H9 (cell line): Measurements from ENCODE around the gene MRPL37. TPM values are rescaled to one million over a fixed set of nuclear protein-coding genes. Genes with fewer than 3 reads are reported as not detected.

Experiments used
- DNase-seq: peaks from one replicate; pipeline ENCODE4 v3.0.0-alpha.2; 2017
- H2AFZ ChIP-seq: one replicate; pipeline ENCODE4 v1.6.1; 2013; ENCODE audit warnings: mild to moderate bottlenecking, low read length, control low read depth, moderate library complexity
- H2AK5ac ChIP-seq: 2 replicates; pipeline ENCODE4 v1.6.1; 2013; ENCODE audit warnings: low read length, control low read depth, mixed read lengths; ENCODE audit not compliant: insufficient read length
- H2BK120ac ChIP-seq: one replicate; pipeline ENCODE4 v1.6.1; 2013; ENCODE audit warnings: low read depth, mild to moderate bottlenecking, low read length, control low read depth, inconsistent platforms; ENCODE audit not compliant: poor library complexity, severe bottlenecking
- H2BK12ac ChIP-seq: 2 replicates; pipeline ENCODE4 v1.6.1; 2013; ENCODE audit warnings: low read length, control low read depth, mixed read lengths, low read depth; ENCODE audit not compliant: insufficient read length
- H2BK15ac ChIP-seq: 2 replicates; pipeline ENCODE4 v1.6.1; 2013; ENCODE audit warnings: low read depth, low read length, control low read depth
- H2BK20ac ChIP-seq: one replicate; pipeline ENCODE4 v1.6.1; 2013; ENCODE audit warnings: low read depth, mild to moderate bottlenecking, low read length, control low read depth, inconsistent platforms; ENCODE audit not compliant: poor library complexity, severe bottlenecking
- H2BK5ac ChIP-seq: 2 replicates; pipeline ENCODE4 v1.6.1; 2013; ENCODE audit warnings: low read length, control low read depth, mixed read lengths; ENCODE audit not compliant: insufficient read length
- H3K14ac ChIP-seq: 2 replicates; pipeline ENCODE4 v1.6.1; 2013; ENCODE audit warnings: low read length, control low read depth; ENCODE audit not compliant: insufficient read depth
- H3K18ac ChIP-seq: 2 replicates; pipeline ENCODE4 v1.6.1; 2013; ENCODE audit warnings: low read depth, mild to moderate bottlenecking, mixed read lengths, low read length, control low read depth; ENCODE audit not compliant: insufficient read length
- H3K23ac ChIP-seq: 2 replicates; pipeline ENCODE4 v1.6.1; 2013; ENCODE audit warnings: low read length, control low read depth, mixed read lengths, low read depth; ENCODE audit not compliant: insufficient read length
- H3K23me2 ChIP-seq: 2 replicates; pipeline ENCODE4 v1.6.1; 2013; ENCODE audit warnings: low read depth, mild to moderate bottlenecking, mixed read lengths, low read length, control low read depth; ENCODE audit not compliant: insufficient read length, poor library complexity, severe bottlenecking
- H3K27ac ChIP-seq: 2 replicates; pipeline ENCODE4 v1.5.1; 2013; ENCODE audit warnings: low read length, control low read depth, mixed read lengths, low read depth; ENCODE audit not compliant: insufficient read length
- H3K27me3 ChIP-seq: 2 replicates; pipeline ENCODE4 v1.6.1; 2013; ENCODE audit warnings: low read length, control low read depth, inconsistent platforms; ENCODE audit not compliant: insufficient read depth
- H3K4ac ChIP-seq: 2 replicates; pipeline ENCODE4 v1.6.1; 2013; ENCODE audit warnings: low read depth, mild to moderate bottlenecking, control low read depth, inconsistent platforms, low read length, moderate library complexity
- H3K4me1 ChIP-seq: 2 replicates; pipeline ENCODE4 v1.6.1; 2013; ENCODE audit warnings: low read length, control low read depth, inconsistent platforms; ENCODE audit not compliant: insufficient read depth
- H3K4me2 ChIP-seq: 2 replicates; pipeline ENCODE4 v1.6.1; 2013; ENCODE audit warnings: low read length, control low read depth, mixed read lengths; ENCODE audit not compliant: insufficient read length, insufficient read depth
- H3K56ac ChIP-seq: 2 replicates; pipeline ENCODE4 v1.6.1; 2013; ENCODE audit warnings: low read depth, mild to moderate bottlenecking, mixed read lengths, low read length, control low read depth; ENCODE audit not compliant: insufficient read length
- H3K79me1 ChIP-seq: 2 replicates; pipeline ENCODE4 v1.6.1; 2013; ENCODE audit warnings: low read depth, mild to moderate bottlenecking, moderate library complexity, low read length, control low read depth, inconsistent platforms; ENCODE audit not compliant: insufficient read depth, poor library complexity, severe bottlenecking
- H3K79me2 ChIP-seq: 2 replicates; pipeline ENCODE4 v1.6.1; 2013; ENCODE audit warnings: low read length, control low read depth, inconsistent platforms; ENCODE audit not compliant: insufficient read depth
- H3K9ac ChIP-seq: 2 replicates; pipeline ENCODE4 v1.6.1; 2013; ENCODE audit warnings: low read length, control low read depth, mixed read lengths; ENCODE audit not compliant: insufficient read length; ENCODE audit errors: extremely low read depth
- H3K9me3 ChIP-seq: one replicate; pipeline ENCODE4 v1.6.1; 2013; ENCODE audit warnings: low read depth, low read length, inconsistent platforms; ENCODE audit not compliant: control insufficient read depth
- H3T11ph ChIP-seq: one replicate; pipeline ENCODE4 v1.6.1; 2013; ENCODE audit warnings: mild to moderate bottlenecking, low read length, control low read depth, inconsistent platforms
- H4K20me1 ChIP-seq: one replicate; pipeline ENCODE4 v1.6.1; 2013; ENCODE audit not compliant: control insufficient read depth, insufficient read length, insufficient read depth
- H4K5ac ChIP-seq: 2 replicates; pipeline ENCODE4 v1.6.1; 2013; ENCODE audit warnings: low read depth, mild to moderate bottlenecking, mixed read lengths, low read length, control low read depth; ENCODE audit not compliant: insufficient read length
- H4K8ac ChIP-seq: replicated peaks from 2 replicates; pipeline ENCODE4 v1.6.1; 2013; ENCODE audit warnings: low read length, control low read depth, mixed read lengths, low read depth; ENCODE audit not compliant: insufficient read length
- H4K91ac ChIP-seq: 2 replicates; pipeline ENCODE4 v1.6.1; 2013; ENCODE audit warnings: low read depth, mild to moderate bottlenecking, moderate library complexity, mixed read lengths, low read length, control low read depth; ENCODE audit not compliant: insufficient read length
- H3K27ac Mint-ChIP-seq, 3 experiments: 2 replicates in 2 of 3; 3 replicates in 1 of 3; pipeline ENCODE4 v1.8.0; 2020 to 2021; ENCODE audit warnings: mixed read lengths in 3 of 3, mild to moderate bottlenecking in 1 of 3, moderate library complexity in 1 of 3
- H3K27me3 Mint-ChIP-seq: 2 replicates; pipeline ENCODE4 v1.8.0; 2021; ENCODE audit warnings: low read depth, mild to moderate bottlenecking, moderate library complexity, mixed read lengths
- H3K36me3 Mint-ChIP-seq, 3 experiments: 2 replicates in 2 of 3; 3 replicates in 1 of 3; pipeline ENCODE4 v1.8.0; 2020 to 2021; ENCODE audit warnings: low read depth in 3 of 3, mixed read lengths in 3 of 3; ENCODE audit not compliant: insufficient read depth in 1 of 3
- H3K4me1 Mint-ChIP-seq, 2 experiments: 2 replicates each; pipeline ENCODE4 v1.8.0; 2020; ENCODE audit warnings: mixed read lengths in 2 of 2
- H3K4me3 Mint-ChIP-seq, 2 experiments: 2 replicates in 1 of 2; 3 replicates in 1 of 2; pipeline ENCODE4 v1.8.0; 2020 to 2021; ENCODE audit warnings: mild to moderate bottlenecking in 2 of 2, mixed read lengths in 2 of 2, moderate library complexity in 1 of 2
- H3K9me3 Mint-ChIP-seq, 2 experiments: 2 replicates in 1 of 2; 3 replicates in 1 of 2; pipeline ENCODE4 v1.8.0; 2020; ENCODE audit warnings: mild to moderate bottlenecking in 2 of 2, mixed read lengths in 2 of 2, moderate library complexity in 1 of 2
- CTCF ChIP-seq: fragments of 200-600 bp; sonication (generic); conservative IDR thresholded peaks from 3 replicates; pipeline ENCODE4 v1.8.0; 2021; ENCODE audit warnings: antibody characterized with exemption, mild to moderate bottlenecking
- WGBS: extraction: QIAGEN DNeasy Blood & Tissue Kit; methylation state at CpG from one replicate; pipeline ENCODE4 v1.1.7; 2013; ENCODE audit warnings: missing lambda C conversion rate, low lambda C conversion rate, mixed read lengths; ENCODE audit not compliant: insufficient read length; ENCODE audit errors: extremely low coverage; 5-methylcytosine and 5-hydroxymethylcytosine counted together
- total RNA-seq: library from RNA; stranded (reverse); gene quantifications from 2 replicates; pipeline ENCODE4 v1.2.1, GENCODE V29; 2021

Gene MRPL37
- total RNA-seq, 1 experiment from 2014 or later = 123 TPM

- Mint-ChIP-seq H3K4me1 (peaks cover 30 to 43% of the 10 kb centered on the region in 2 experiments), H3K9me3 (no peaks in the 10 kb centered on the region), H3K36me3 (peaks cover 9 to 32% (median 31%) of the 10 kb centered on the region in 3 experiments; a peak in 6 of 7 replicates), H3K27me3 (peaks cover 2% of the 10 kb centered on the region; the same call in 1 of the 2 replicates), H3K4me3 (no peak overlapping the region), H3K27ac (peak overlapping the region in 2 of 3 experiments; percentile 84 to 91; a peak in 4 of 7 replicates)
- Histone ChIP-seq H3K27me3 (no peaks in the 10 kb centered on the region), H3K9me3 (no peaks in the 10 kb centered on the region), H4K5ac (no peak overlapping the region), H3K4me2 (no peak overlapping the region), H3K4me1 (no peaks in the 10 kb centered on the region), H3K18ac (no peak overlapping the region), H2BK120ac (no peak overlapping the region), H3K14ac (no peak overlapping the region), H2BK5ac (no peak overlapping the region), H2BK20ac (no peak overlapping the region), H3K4ac (no peak overlapping the region), H3K23me2 (no peaks in the 10 kb centered on the region), H4K20me1 (no peaks in the 10 kb centered on the region), H3K56ac (no peak overlapping the region), H2BK12ac (no peak overlapping the region), H3T11ph (no peak overlapping the region), H2AFZ (no peak overlapping the region), H3K27ac (no peak overlapping the region), H4K8ac (no peak overlapping the region), H2AK5ac (no peak overlapping the region), H2BK15ac (no peak overlapping the region), H4K91ac (no peak overlapping the region), H3K23ac (no peak overlapping the region), H3K79me2 (no peaks in the 10 kb centered on the region), H3K79me1 (no peaks in the 10 kb centered on the region), H3K9ac (no peak overlapping the region)
- TF ChIP-seq CTCF = no peak
- no peak for DNase-seq
- WGBS = no CpG with 5 or more reads among the region's 6 CpGs
Observed at GRCh38 chr1:54224233-54224632, 24.3 kb downstream of the MRPL37 start.
